ENCODE data around the gene ZNF467. TPM values are rescaled to one million over a fixed set of nuclear protein-coding genes. Genes with fewer than 3 reads are reported as not detected.

Gene ZNF467
- total RNA-seq, 2 donors from 2014 or later, result 4.6 to 7.4 TPM

GRCh38 chr7:149736478-149737360 lies 36.7 kb downstream of the ZNF467 start:
- Histone ChIP-seq H3K4me1 (ENCODE audit: control insufficient read depth in 1 of 2, low read depth in 2 of 2) (peaks cover 0 to 2% of the 10 kb centered on the region in 2 donors), H3K9me3 (no peaks in the 10 kb centered on the region), H3K27ac (no peak overlapping the region), H3K27me3 (replicated peaks; ENCODE audit: insufficient read depth) (no peaks in the 10 kb centered on the region), H3K4me3 (no peak overlapping the region), H3K36me3 (peaks cover 12% of the 10 kb centered on the region)
- ATAC-seq (ENCODE audit: insufficient number of reproducible peaks, low FRiP score, low read depth), result no peak
- TF ChIP-seq, protein P1, sequence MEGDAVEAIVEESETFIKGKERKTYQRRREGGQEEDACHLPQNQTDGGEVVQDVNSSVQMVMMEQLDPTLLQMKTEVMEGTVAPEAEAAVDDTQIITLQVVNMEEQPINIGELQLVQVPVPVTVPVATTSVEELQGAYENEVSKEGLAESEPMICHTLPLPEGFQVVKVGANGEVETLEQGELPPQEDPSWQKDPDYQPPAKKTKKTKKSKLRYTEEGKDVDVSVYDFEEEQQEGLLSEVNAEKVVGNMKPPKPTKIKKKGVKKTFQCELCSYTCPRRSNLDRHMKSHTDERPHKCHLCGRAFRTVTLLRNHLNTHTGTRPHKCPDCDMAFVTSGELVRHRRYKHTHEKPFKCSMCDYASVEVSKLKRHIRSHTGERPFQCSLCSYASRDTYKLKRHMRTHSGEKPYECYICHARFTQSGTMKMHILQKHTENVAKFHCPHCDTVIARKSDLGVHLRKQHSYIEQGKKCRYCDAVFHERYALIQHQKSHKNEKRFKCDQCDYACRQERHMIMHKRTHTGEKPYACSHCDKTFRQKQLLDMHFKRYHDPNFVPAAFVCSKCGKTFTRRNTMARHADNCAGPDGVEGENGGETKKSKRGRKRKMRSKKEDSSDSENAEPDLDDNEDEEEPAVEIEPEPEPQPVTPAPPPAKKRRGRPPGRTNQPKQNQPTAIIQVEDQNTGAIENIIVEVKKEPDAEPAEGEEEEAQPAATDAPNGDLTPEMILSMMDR (IDR thresholded peaks at IDR 0.05), result no peak
- no peak for DNase-seq (ENCODE audit: low spot score)

DNA sequence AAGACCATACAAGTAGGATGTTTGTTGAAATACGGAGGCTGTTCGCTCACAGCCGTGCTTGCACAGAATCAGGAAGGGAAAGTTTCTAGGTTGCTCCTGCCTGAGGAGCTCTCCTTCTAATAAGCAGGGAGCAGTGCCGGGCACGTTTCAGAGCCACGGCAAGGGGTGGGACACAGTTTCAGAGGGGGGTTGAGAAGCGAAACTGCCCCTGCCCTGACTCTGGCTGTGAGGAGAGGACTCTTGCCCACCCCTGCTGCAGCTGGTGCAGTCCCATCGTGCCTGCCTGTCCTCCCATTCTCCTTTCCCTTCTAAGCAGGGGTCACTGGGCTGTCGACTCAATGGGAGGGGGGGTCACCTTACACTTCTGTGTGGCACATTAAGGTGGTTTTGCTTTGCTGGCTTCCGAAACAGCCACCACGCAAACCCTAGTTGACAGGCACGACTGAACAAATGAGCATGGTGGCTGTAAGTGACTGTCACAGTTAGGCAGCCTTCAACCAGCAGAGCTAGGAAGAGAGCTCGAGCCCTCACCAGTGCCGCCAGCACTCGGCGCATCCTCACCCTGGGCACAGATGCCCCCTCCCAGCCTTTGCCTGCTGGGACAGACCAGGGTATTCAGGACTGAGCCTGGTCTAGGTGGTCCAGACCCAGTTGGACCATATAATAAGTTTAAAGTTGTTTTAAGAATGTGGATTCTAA lies 37.5 kb downstream of the ZNF467 start:
- Histone ChIP-seq H3K4me3 (no peak overlapping the region), H3K27me3 (replicated peaks; ENCODE audit: insufficient read depth) (no peaks in the 10 kb centered on the region), H3K9me3 (no peaks in the 10 kb centered on the region), H3K27ac (no peak overlapping the region), H3K36me3 (peaks cover 18% of the 10 kb centered on the region), H3K4me1 (ENCODE audit: control insufficient read depth in 1 of 2, low read depth in 2 of 2) (no peaks in the 10 kb centered on the region)
- DNase-seq (ENCODE audit: low spot score), result no peak
- no peak for ATAC-seq (ENCODE audit: insufficient number of reproducible peaks, low FRiP score, low read depth)
- TF ChIP-seq, protein P1 (IDR thresholded peaks at IDR 0.05), result no peak

DNA sequence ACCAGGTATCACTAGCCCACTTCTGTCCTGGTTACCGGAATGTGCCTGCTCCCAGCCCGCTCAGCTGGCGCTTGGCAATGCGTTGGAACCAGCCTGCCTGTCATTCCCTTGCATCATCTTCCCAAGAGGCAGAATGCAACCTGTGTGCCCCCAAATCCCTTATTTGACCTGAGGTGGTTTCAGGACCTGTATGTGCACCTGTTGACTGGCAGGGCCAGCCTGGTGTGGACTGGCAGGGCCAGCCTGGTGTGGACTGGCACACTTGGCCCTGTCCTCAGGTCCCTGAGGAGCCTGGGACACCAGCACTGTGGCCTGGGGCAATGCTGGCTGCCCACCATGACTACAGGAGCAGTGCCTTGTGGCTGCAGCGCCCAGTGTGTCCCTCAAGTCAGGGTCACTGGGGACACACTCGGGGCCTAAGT lies 38.2 kb downstream of the ZNF467 start:
- no peak for DNase-seq (ENCODE audit: low spot score)
- ATAC-seq (ENCODE audit: insufficient number of reproducible peaks, low FRiP score, low read depth), result no peak
- TF ChIP-seq, protein P1 (IDR thresholded peaks at IDR 0.05), result no peak
- Histone ChIP-seq H3K27me3 (replicated peaks; ENCODE audit: insufficient read depth) (no peaks in the 10 kb centered on the region), H3K4me3 (no peak overlapping the region), H3K36me3 (peaks cover 23% of the 10 kb centered on the region), H3K4me1 (ENCODE audit: control insufficient read depth in 1 of 2, low read depth in 2 of 2) (no peaks in the 10 kb centered on the region), H3K9me3 (no peaks in the 10 kb centered on the region), H3K27ac (no peak overlapping the region)

GRCh38 chr7:149734791-149735075 lies 38.7 kb downstream of the ZNF467 start:
- TF ChIP-seq, protein P1 (IDR thresholded peaks at IDR 0.05), result no peak
- ATAC-seq (ENCODE audit: insufficient number of reproducible peaks, low FRiP score, low read depth) (no peak), DNase-seq (ENCODE audit: low spot score) (no peak)
- Histone ChIP-seq H3K4me1 (ENCODE audit: control insufficient read depth in 1 of 2, low read depth in 2 of 2) (no peaks in the 10 kb centered on the region), H3K27ac (no peak overlapping the region), H3K4me3 (no peak overlapping the region), H3K27me3 (replicated peaks; ENCODE audit: insufficient read depth) (no peaks in the 10 kb centered on the region), H3K36me3 (peaks cover 25% of the 10 kb centered on the region), H3K9me3 (no peaks in the 10 kb centered on the region)

GRCh38 chr7:149733924-149734790 lies 39.2 kb downstream of the ZNF467 start:
- Histone ChIP-seq H3K36me3 (peaks cover 29% of the 10 kb centered on the region), H3K4me1 (ENCODE audit: control insufficient read depth in 1 of 2, low read depth in 2 of 2) (no peaks in the 10 kb centered on the region), H3K27ac (no peak overlapping the region), H3K27me3 (replicated peaks; ENCODE audit: insufficient read depth) (no peaks in the 10 kb centered on the region), H3K4me3 (no peak overlapping the region), H3K9me3 (no peaks in the 10 kb centered on the region)
- DNase-seq (ENCODE audit: low spot score) (no peak), ATAC-seq (ENCODE audit: insufficient number of reproducible peaks, low FRiP score, low read depth) (no peak)
- TF ChIP-seq, protein P1 (IDR thresholded peaks at IDR 0.05), result no peak
